ENCODE results near the gene AKAP1. TPM values are rescaled to one million over a fixed set of nuclear protein-coding genes. Genes with fewer than 3 reads are reported as not detected.

The AKAP1 gene
- total and polyA plus RNA-seq, 2 of the 8 experiments (the other 6 are each of a cell fraction or from before 2014, with no cell fraction given): 120 to 156 TPM

- TF ChIP-seq CHD7 (IDR thresholded peaks at IDR 0.05; ENCODE audit: insufficient replicate concordance, low read length) (no peak), KDM5A (IDR thresholded peaks at IDR 0.05; ENCODE audit: low read length) (no peak), GABPA (IDR thresholded peaks at IDR 0.05; ENCODE audit: borderline replicate concordance, insufficient read depth, low read length) (no peak), ATF2 (IDR thresholded peaks at IDR 0.05; ENCODE audit: low read length) (no peak), BCL11A (IDR thresholded peaks at IDR 0.05; ENCODE audit: low read depth in 2 of 2, low read length in 2 of 2) (no peak), MAX (IDR thresholded peaks at IDR 0.05) (no peak)
- TF ChIP-seq, protein P1, sequence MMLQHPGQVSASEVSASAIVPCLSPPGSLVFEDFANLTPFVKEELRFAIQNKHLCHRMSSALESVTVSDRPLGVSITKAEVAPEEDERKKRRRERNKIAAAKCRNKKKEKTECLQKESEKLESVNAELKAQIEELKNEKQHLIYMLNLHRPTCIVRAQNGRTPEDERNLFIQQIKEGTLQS (IDR thresholded peaks at IDR 0.05; ENCODE audit: insufficient read depth, low read depth, low read length): no peak
Measured at GRCh38 chr17:57075785-57076184, 9.3 kb upstream of the AKAP1 start (continued).

Data from H1 (cell line).